Hepatocyte (in vitro differentiated cells): Measurements from ENCODE around the gene SPRYD7. TPM values are rescaled to one million over a fixed set of nuclear protein-coding genes. Genes with fewer than 3 reads are reported as not detected.
A peak's percentile ranks its signal among the peaks of the same experiment; 100 is the strongest.

Experiments used
- DNase-seq: peaks from one replicate; pipeline ENCODE4 v3.0.0-alpha.2; 2016; ENCODE audit warnings: low spot score
- H2AFZ ChIP-seq: fragments of 200-600 bp; sonication (generic); 2 replicates; pipeline ENCODE4 v1.6.0; 2016; ENCODE audit warnings: antibody characterized with exemption, mild to moderate bottlenecking
- H3K27ac ChIP-seq: fragments of 200-600 bp; sonication (generic); 2 replicates; pipeline ENCODE4 v1.5.1; 2016; ENCODE audit warnings: mild to moderate bottlenecking
- H3K27me3 ChIP-seq: fragments of 200-600 bp; sonication (generic); 2 replicates; pipeline ENCODE4 v1.6.1; 2016
- H3K36me3 ChIP-seq: fragments of 200-600 bp; sonication (generic); replicated peaks from 2 replicates; pipeline ENCODE4 v1.5.1; 2016; ENCODE audit warnings: low read depth; ENCODE audit not compliant: insufficient read depth
- H3K4me1 ChIP-seq: fragments of 200-600 bp; sonication (generic); 2 replicates; pipeline ENCODE4 v1.5.1; 2016; ENCODE audit warnings: mild to moderate bottlenecking, moderate library complexity; ENCODE audit not compliant: insufficient read depth
- H3K4me2 ChIP-seq: fragments of 200-600 bp; sonication (generic); 2 replicates; pipeline ENCODE4 v1.6.0; 2016
- H3K4me3 ChIP-seq: fragments of 200-600 bp; sonication (generic); 2 replicates; pipeline ENCODE4 v1.5.1; 2016; ENCODE audit warnings: mild to moderate bottlenecking
- H3K79me2 ChIP-seq: fragments of 200-600 bp; sonication (generic); 2 replicates; pipeline ENCODE4 v1.6.0; 2017; ENCODE audit warnings: mild to moderate bottlenecking
- H3K9me2 ChIP-seq: fragments of 200-600 bp; sonication (generic); replicated peaks from 2 replicates; pipeline ENCODE4 v1.6.0; 2017; ENCODE audit warnings: mild to moderate bottlenecking; ENCODE audit not compliant: insufficient read depth
- H3K9me3 ChIP-seq: fragments of 200-600 bp; sonication (generic); 2 replicates; pipeline ENCODE4 v1.5.1; 2016; ENCODE audit warnings: low read depth, mild to moderate bottlenecking
- H4K20me1 ChIP-seq: fragments of 200-600 bp; sonication (generic); 2 replicates; pipeline ENCODE4 v1.6.0; 2016; ENCODE audit warnings: mild to moderate bottlenecking; ENCODE audit not compliant: insufficient read depth, poor library complexity, severe bottlenecking
- CTCF ChIP-seq: fragments of 200-600 bp; sonication (generic); IDR thresholded peaks from 2 replicates; pipeline ENCODE4 v1.5.1; 2016; ENCODE audit warnings: antibody characterized with exemption, mild to moderate bottlenecking; ENCODE audit not compliant: poor library complexity
- EZH2 ChIP-seq: fragments of 200-600 bp; sonication (generic); IDR thresholded peaks from 2 replicates; pipeline ENCODE4 v1.6.1; 2016; ENCODE audit warnings: antibody characterized with exemption, mild to moderate bottlenecking, borderline replicate concordance
- EZH2phosphoT487 ChIP-seq: fragments of 200-600 bp; sonication (generic); IDR thresholded peaks from one replicate; pipeline ENCODE4 v1.6.1; 2018; ENCODE audit warnings: antibody characterized with exemption, mild to moderate bottlenecking, low read depth, moderate library complexity; ENCODE audit not compliant: unreplicated experiment, severe bottlenecking
- WGBS: methylation state at CpG from one replicate; pipeline ENCODE4 v1.1.6; 2016; ENCODE audit warnings: low lambda C conversion rate; ENCODE audit errors: missing lambda C conversion rate; 5-methylcytosine and 5-hydroxymethylcytosine counted together
- polyA plus RNA-seq: library from polyadenylated mRNA; unstranded; fragments of >200 nt; fragmentation: Nextera tagmentation; extraction: Ambion mirVana; gene quantifications from 2 replicates; pipeline ENCODE4 v1.2.1, GENCODE V29; 2016
- total RNA-seq: library from RNA; depleted of rRNA; stranded (reverse); fragments of >200 nt; gene quantifications from 2 replicates; pipeline ENCODE4 v1.2.3, GENCODE V29; 2014

SPRYD7 gene, protein sequence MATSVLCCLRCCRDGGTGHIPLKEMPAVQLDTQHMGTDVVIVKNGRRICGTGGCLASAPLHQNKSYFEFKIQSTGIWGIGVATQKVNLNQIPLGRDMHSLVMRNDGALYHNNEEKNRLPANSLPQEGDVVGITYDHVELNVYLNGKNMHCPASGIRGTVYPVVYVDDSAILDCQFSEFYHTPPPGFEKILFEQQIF
- total RNA-seq (10.3 and 12.1 TPM in 2 replicates), polyA plus RNA-seq (15.9 and 16.6 TPM in 2 replicates)

GRCh38 chr13:49936075-49936967, at the start of gene SPRYD7:
SPRYD7 (minus strand) TSS chr13:49936340; CDS start chr13:49936235, 105 bp downstream.
- no peaks in the 10 kb centered on the region for H3K9me3 ChIP-seq
- H3K9me2 ChIP-seq: no peaks in the 10 kb centered on the region
- H3K36me3 ChIP-seq: no peaks in the 10 kb centered on the region
- TF ChIP-seq CTCF (peak; percentile 98), EZH2 (no peak)
- peak within 1 kb of the TSS; percentile 82 for H3K27ac ChIP-seq
- DNase-seq: peak; percentile 99
- peaks cover 38% of the 10 kb centered on the region for H3K79me2 ChIP-seq
- peak within 1 kb of the TSS; percentile 63 for H3K4me3 ChIP-seq
- WGBS: 2% methylated on average over 63 of the region's 71 CpGs
- peaks cover 10% of the 10 kb centered on the region for H3K4me1 ChIP-seq
- no peaks in the 10 kb centered on the region for H4K20me1 ChIP-seq
- H3K27me3 ChIP-seq: no peaks in the 10 kb centered on the region
- H3K4me2 ChIP-seq: peak within 1 kb of the TSS; percentile 93
- H2AFZ ChIP-seq: peak within 1 kb of the TSS; percentile 85

- no peaks in the 10 kb centered on the region for H3K36me3 ChIP-seq
- H3K4me2 ChIP-seq: no peak overlapping the region
- H3K4me1 ChIP-seq: no peaks in the 10 kb centered on the region
- H3K79me2 ChIP-seq: no peaks in the 10 kb centered on the region
- H3K9me2 ChIP-seq: no peaks in the 10 kb centered on the region
- no peak overlapping the region for H3K4me3 ChIP-seq
- no peak for TF ChIP-seq CTCF
- no peak for TF ChIP-seq EZH2phosphoT487
- no peak for TF ChIP-seq EZH2
- H4K20me1 ChIP-seq: no peaks in the 10 kb centered on the region
- no peak overlapping the region for H3K27ac ChIP-seq
- no peaks in the 10 kb centered on the region for H3K9me3 ChIP-seq
- no peaks in the 10 kb centered on the region for H3K27me3 ChIP-seq
- 100% methylated on average over 2 of the region's 2 CpGs for WGBS
- H2AFZ ChIP-seq: no peak overlapping the region
- DNase-seq: no peak
Measured at GRCh38 chr13:49985129-49985528, 49.0 kb upstream of the SPRYD7 start.

DNA sequence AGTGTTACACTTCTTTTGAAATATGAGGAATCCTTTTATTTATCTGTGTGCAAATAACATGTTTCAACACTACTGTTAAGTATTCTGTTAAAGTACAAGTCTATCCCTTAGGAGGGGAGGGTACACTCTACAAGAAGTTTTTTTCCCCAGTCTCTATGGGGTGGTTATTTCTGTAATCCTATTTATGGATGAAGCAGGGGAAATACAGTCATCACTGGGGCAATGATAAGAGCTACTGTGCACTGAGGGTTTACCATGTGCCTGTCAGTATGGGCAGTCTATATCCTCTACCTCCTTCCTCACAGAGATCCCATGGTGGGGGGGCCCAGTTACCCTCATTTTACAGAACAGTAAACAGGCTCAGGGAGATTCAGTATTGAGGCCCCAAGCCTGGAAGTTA, 44.1 kb upstream of the SPRYD7 start:
- H3K4me2 ChIP-seq: no peak overlapping the region
- H3K79me2 ChIP-seq: no peaks in the 10 kb centered on the region
- no peaks in the 10 kb centered on the region for H3K9me2 ChIP-seq
- H3K4me1 ChIP-seq: no peaks in the 10 kb centered on the region
- H3K36me3 ChIP-seq: no peaks in the 10 kb centered on the region
- TF ChIP-seq CTCF (no peak), EZH2 (no peak), EZH2phosphoT487 (no peak)
- no peak overlapping the region for H3K4me3 ChIP-seq
- no peaks in the 10 kb centered on the region for H3K9me3 ChIP-seq
- no peak overlapping the region for H3K27ac ChIP-seq
- H4K20me1 ChIP-seq: no peaks in the 10 kb centered on the region
- no peaks in the 10 kb centered on the region for H3K27me3 ChIP-seq
- no peak overlapping the region for H2AFZ ChIP-seq
- no peak for DNase-seq
